NCI-H1436 treated with DMSO at 0.1 percent for 48 hours (cell line): ENCODE measurements around the gene TRIM8.
A peak's percentile ranks its signal among the peaks of the same experiment; 100 is the strongest.

Experiments used
- DNase-seq: peaks from one replicate; lab custom pipeline; 2025; lab: John Stamatoyannopoulos, UW

Gene TRIM8

GRCh38 chr10:102633287-102633686 lies 11.0 kb upstream of the TRIM8 start:
- no peak for DNase-seq

- no peak for DNase-seq
These were observed 10.4 kb upstream of the TRIM8 start for GRCh38 chr10:102633848-102634247.

- DNase-seq: no peak
These were observed 9.6 kb upstream of the TRIM8 start for GRCh38 chr10:102634686-102635085.

- DNase-seq: no peak
These were observed 8.9 kb upstream of the TRIM8 start for GRCh38 chr10:102635377-102635776.

GRCh38 chr10:102639537-102639936 lies 4.7 kb upstream of the TRIM8 start:
- no peak for DNase-seq

- DNase-seq: no peak
These were observed 2.9 kb upstream of the TRIM8 start for GRCh38 chr10:102641402-102641801.

GRCh38 chr10:102641880-102642735 lies 2.2 kb upstream of the TRIM8 start:
- DNase-seq: peak; percentile 92

GRCh38 chr10:102642736-102643335 lies 1.4 kb upstream of the TRIM8 start:
- DNase-seq: no peak

GRCh38 chr10:102643336-102644065 lies 778 bp upstream of the TRIM8 start:
- DNase-seq: no peak

GRCh38 chr10:102644646-102645387 lies 538 bp downstream of the TRIM8 start:
- no peak for DNase-seq

- DNase-seq: no peak
These were observed 1.1 kb downstream of the TRIM8 start for GRCh38 chr10:102645388-102645740.

- peak; percentile 17 for DNase-seq
These were observed 1.7 kb downstream of the TRIM8 start for GRCh38 chr10:102645741-102646609.

GRCh38 chr10:102646610-102647442 lies 2.5 kb downstream of the TRIM8 start:
- DNase-seq: no peak

- DNase-seq: no peak
These were observed 3.4 kb downstream of the TRIM8 start for GRCh38 chr10:102647443-102648268.

GRCh38 chr10:102648269-102648888 lies 4.1 kb downstream of the TRIM8 start:
- no peak for DNase-seq

GRCh38 chr10:102648889-102649796 lies 4.9 kb downstream of the TRIM8 start:
- no peak for DNase-seq

- DNase-seq: no peak
These were observed 5.7 kb downstream of the TRIM8 start for GRCh38 chr10:102649797-102650654.
